HG02678 (cell line): ENCODE data around the gene MYH13.
"Not testable (repeated sequence)": the region's sequence is repeated elsewhere in the genome, so short reads cannot be mapped to it uniquely, and the experiment has no call there.

Experiments used
- ATAC-seq: cut with Tn5 transposase; IDR thresholded peaks from one replicate; pipeline ENCODE4 v1.9.1; 2021; ENCODE audit warnings: mild to moderate bottlenecking, moderate library complexity; ENCODE audit not compliant: unreplicated experiment

Gene MYH13

GRCh38 chr17:10306585-10306984 is 66.2 kb downstream of the MYH13 start:
- ATAC-seq: no peak

- ATAC-seq: no peak
Observed at GRCh38 chr17:10305398-10305797, 67.4 kb downstream of the MYH13 start.

GRCh38 chr17:10304758-10305300 is 68.0 kb downstream of the MYH13 start:
- no peak for ATAC-seq

- ATAC-seq: no peak
Observed at GRCh38 chr17:10297691-10298090, 75.1 kb downstream of the MYH13 start.

- ATAC-seq: no peak
Observed at GRCh38 chr17:10295728-10296343, 77.0 kb downstream of the MYH13 start.

- ATAC-seq: no peak
Observed at GRCh38 chr17:10294180-10294579, 78.6 kb downstream of the MYH13 start.

GRCh38 chr17:10292057-10292937 is 80.5 kb downstream of the MYH13 start:
- peak; percentile 70 for ATAC-seq

- ATAC-seq: not testable (repeated sequence)
Observed at GRCh38 chr17:10291576-10291975, 81.2 kb downstream of the MYH13 start.

- ATAC-seq: no peak
Observed at GRCh38 chr17:10290041-10290440, 82.8 kb downstream of the MYH13 start.

GRCh38 chr17:10286324-10286723 is 86.5 kb downstream of the MYH13 start:
- ATAC-seq: no peak

GRCh38 chr17:10285896-10286295 is 86.9 kb downstream of the MYH13 start:
- no peak for ATAC-seq

- no peak for ATAC-seq
Observed at GRCh38 chr17:10280068-10280467, 92.7 kb downstream of the MYH13 start.

GRCh38 chr17:10278218-10278617 is 94.6 kb downstream of the MYH13 start:
- no peak for ATAC-seq

GRCh38 chr17:10276436-10276835 is 96.4 kb downstream of the MYH13 start:
- ATAC-seq: no peak

GRCh38 chr17:10275418-10275817 is 97.4 kb downstream of the MYH13 start:
- no peak for ATAC-seq

- ATAC-seq: no peak
Observed at GRCh38 chr17:10271106-10271562, 101.7 kb downstream of the MYH13 start.

- no peak for ATAC-seq
Observed at GRCh38 chr17:10270258-10270657, 102.5 kb downstream of the MYH13 start.

GRCh38 chr17:10268005-10268404 is 104.8 kb downstream of the MYH13 start:
- no peak for ATAC-seq

- no peak for ATAC-seq
Observed at GRCh38 chr17:10266296-10266876, 106.4 kb downstream of the MYH13 start.

GRCh38 chr17:10265100-10265810 is 107.6 kb downstream of the MYH13 start:
- no peak for ATAC-seq

- no peak for ATAC-seq
Observed at GRCh38 chr17:10264051-10264450, 108.8 kb downstream of the MYH13 start.
